ENCODE measurements around the gene KLHL29.

KLHL29 gene

DNA sequence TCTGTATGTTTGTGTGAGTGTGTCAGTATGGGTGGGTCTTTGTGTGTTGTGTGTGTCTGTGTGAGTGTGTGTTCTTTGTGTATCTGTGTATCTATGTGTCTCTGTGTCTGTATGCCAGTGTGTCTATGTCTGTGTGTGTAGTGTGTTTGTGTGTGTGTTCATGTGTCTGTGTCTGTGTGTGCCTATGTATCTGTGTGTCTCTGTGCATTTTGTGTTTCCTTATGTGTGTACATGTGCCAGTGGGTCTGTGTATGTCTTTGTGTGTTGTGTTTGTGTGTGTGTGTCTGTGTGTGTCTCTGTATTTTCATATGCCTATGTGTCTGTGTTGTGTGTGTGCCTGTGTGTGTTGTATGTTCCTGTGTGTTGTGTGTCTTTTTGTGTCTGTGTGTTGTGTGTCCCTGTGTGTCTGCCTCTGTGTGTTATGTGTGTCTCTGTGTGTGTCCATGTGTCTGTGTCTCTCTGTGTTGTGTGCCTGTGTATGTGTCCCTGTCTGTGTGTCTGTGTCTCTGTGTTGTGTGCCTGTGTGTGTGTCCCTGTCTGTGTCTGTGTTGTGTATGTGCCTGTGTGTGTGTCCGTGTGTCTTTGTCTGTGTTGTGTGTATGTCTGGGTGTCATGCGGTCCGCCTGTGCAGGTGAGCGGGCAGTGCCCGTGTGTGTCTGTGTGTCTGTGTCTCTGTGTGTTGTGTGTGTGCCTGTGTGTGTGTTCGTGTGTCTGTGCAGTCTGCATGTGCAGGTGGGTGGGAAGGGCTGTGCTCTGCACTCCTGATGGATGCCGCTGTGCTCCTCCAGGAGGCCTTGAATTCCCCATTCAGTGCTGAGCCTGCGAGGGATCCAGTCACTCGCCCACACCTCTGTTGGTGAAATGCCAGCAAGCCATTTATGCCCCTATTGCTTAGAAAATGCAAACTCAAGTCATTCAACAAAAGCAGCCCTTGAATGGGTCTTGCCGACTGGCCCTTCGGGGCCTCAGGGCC lies 37.4 kb downstream of the KLHL29 start:
- no peak for DNase-seq (ENCODE audit: low read depth)

GRCh38 chr2:23423062-23423872 lies 38.3 kb downstream of the KLHL29 start:
- no peak for DNase-seq (ENCODE audit: low read depth)

DNA sequence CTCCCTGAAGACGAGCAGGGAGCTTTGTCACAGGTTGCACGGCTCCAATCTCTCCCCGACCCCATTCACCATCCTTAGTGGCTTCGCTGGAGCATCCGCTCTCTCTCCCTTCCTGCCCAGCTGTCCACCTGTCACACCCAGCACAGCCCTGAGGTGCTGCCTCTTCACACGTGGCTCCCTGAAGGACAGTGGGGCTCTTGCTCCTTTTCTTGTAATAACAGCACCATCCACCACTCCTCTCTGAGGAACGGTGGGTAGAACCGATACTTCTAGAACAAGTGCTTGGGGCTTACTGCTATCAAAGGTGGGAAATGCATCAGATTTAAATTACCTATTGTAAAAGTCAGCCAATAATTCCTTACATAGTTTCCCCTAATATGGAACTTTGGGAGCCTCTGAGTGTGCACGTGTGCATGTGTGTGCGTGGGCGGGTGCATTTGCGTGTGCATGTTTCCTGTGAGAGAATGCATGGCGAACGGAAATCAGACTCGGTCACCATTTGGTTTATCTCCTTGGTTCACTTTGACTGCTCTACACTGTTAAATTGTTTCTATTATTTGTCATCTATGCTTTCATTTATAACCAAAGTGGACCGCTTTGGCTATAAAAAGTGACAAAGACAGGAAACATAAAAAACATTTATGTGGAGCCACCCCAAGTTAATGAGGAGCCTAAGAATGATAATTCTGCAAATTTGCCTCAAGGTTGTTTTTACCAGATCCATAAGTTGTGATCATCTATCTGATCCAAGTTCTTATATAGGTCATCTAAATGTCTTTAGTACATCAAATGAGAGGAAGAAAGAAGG lies 39.1 kb downstream of the KLHL29 start:
- no peak for DNase-seq (ENCODE audit: low read depth)

DNA sequence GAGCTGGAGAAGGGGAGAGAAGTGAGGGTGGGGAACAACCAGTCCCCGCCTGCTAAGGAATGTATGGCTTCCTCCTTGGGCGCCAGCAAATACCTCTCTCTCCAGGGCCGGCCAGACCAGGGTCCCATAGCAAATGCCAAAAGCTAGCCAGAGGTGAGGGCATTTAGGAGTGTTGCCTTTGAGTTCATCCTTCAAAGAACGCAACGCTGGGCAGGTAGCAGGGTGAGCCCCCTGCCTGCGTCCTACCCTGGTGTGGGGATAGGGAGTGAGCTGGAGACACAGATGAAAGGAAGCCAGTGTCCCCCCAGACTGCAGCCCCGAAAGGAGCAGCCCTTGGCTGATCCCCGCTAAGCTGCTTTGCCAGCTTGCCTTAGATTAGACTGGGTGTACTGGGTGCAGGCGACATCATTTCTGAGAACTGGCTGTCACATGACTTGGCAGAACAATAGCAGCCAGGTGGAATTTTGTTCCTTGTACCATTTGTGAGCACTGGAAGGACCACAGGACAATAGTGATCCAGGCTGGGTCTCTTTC lies 40.4 kb downstream of the KLHL29 start:
- no peak for DNase-seq (ENCODE audit: low read depth)

DNA sequence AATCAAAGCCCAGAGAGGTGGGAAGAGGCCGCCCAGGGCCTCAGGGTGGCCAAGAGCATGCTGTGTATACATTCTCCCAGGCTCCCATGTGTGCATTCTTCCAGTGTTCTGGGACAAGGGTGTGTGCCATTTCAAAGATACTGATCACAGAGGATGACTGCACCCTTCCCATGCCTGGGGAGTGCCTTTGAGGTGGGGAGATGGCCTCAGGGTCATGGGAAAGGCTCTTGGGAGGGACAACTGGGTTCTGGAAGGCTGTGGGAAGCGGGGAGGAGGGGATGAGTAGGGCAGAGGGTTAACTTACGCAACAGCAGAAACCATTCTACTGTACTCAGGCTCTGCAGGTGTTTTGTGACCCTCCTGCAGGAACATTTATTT lies 40.9 kb downstream of the KLHL29 start:
- DNase-seq (ENCODE audit: low read depth): no peak

- DNase-seq (ENCODE audit: low read depth): no peak
Measured at GRCh38 chr2:23426263-23426905, 41.4 kb downstream of the KLHL29 start.

DNA sequence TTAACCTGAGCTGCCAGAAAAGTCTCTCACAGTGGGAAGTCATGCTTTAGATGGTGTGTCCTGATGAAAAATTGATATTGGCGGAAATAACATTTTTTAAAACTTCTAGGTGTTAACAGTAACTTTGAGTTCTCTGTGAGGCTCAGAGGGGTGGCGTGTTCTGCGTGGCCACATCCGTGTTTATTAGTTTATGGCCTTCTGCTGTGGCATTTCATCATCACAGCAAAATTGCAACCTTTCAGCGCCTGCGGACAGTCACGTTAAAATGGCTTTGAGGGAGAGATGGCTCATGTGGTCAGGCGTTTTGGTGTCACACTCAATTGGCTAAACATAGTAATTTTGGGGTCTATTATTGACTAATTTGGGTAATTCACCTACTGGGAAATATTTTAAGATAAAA lies 42.4 kb downstream of the KLHL29 start:
- DNase-seq (ENCODE audit: low read depth): no peak

GRCh38 chr2:23427976-23428375 lies 43.0 kb downstream of the KLHL29 start:
- DNase-seq (ENCODE audit: low read depth): no peak

DNA sequence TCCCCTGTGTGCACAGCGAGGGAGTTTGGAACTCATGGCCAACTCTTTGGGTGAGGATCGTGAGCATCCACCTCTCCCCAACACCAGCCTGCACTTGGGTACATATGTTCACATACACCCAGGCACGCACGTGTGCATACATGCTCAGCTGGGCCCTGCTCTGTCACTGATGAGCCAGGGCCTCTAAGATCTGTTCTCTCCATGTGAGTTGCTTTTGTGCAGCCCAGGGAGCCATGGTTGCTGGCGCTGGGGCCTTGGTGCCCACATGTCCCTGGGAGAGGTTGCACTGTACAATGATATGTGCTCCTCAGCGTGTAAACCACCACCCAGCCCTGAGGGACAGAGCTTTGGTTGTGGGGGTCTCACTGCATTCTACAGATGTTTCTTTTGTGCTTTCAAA lies 44.1 kb downstream of the KLHL29 start:
- no peak for DNase-seq (ENCODE audit: low read depth)

- DNase-seq (ENCODE audit: low read depth): no peak
Measured at GRCh38 chr2:23430263-23430662, 45.3 kb downstream of the KLHL29 start.

DNA sequence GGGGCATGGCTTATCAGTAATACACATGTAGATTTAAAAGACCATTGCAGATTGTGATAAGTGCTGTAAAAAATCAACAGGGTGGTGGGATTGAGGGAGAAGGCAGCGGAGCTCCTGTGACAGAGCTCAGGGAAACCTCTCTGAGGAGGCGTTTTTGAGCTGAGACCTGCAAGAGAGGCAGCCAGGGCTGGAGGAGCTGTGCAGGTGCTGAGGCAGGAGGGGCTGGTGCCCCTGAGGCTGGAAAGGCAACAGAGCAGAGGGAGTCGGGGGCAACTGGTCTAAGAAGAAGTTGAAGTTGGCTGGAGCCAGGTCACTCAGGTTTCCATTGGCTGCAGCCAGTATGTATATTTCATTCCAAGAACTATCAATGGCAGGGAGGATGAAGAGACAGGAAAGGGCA lies 47.6 kb downstream of the KLHL29 start:
- DNase-seq (ENCODE audit: low read depth): no peak

- no peak for DNase-seq (ENCODE audit: low read depth)
Measured at GRCh38 chr2:23433282-23433681, 48.3 kb downstream of the KLHL29 start.

GRCh38 chr2:23434721-23435121 lies 49.7 kb downstream of the KLHL29 start:
- DNase-seq (ENCODE audit: low read depth): no peak

GRCh38 chr2:23435250-23436035 lies 50.5 kb downstream of the KLHL29 start:
- no peak for DNase-seq (ENCODE audit: low read depth)

- DNase-seq (ENCODE audit: low read depth): no peak
Measured at GRCh38 chr2:23436346-23437098, 51.5 kb downstream of the KLHL29 start.

- DNase-seq (ENCODE audit: low read depth): no peak
Measured at GRCh38 chr2:23441414-23441813, 56.4 kb downstream of the KLHL29 start.

DNA sequence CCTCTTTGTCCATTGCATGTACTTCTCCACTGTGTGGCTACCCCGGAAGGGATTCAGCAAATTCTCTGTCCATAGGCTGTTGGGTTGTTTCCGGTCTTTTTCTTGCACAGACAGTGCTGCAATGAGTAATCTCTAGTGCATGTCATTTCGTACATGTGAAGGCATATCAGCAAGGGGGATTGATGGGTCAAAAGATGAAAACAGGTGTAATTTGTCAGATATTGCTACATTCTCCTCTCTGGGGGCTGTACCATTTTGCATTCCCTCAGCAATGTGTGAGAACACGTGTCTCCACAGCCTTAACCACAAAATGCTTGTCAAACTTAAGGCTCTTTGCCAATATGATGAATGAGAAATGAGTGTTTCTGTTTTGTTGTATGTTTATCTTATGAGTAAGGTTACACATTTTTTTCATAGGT lies 60.5 kb downstream of the KLHL29 start:
- no peak for DNase-seq (ENCODE audit: low read depth)

DNA sequence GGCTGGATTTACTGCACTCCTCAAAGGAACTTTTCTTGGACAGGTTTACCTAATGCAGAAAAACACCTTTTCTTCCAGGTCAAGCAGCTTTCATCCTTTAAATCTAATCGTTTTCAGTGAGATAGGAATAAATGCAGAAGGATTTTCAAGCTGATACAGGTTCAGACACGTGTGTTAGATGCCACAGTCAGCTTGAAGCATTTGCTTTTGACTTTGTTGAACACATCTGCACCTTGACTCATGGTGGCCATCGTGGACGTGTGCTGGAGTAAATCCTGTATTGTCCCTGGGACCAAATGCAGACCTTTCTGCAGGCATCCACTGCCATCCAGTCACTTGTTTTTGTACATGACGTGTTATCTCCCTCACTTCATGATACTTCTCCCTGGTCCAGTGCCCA lies 61.9 kb downstream of the KLHL29 start:
- no peak for DNase-seq (ENCODE audit: low read depth)

DNA sequence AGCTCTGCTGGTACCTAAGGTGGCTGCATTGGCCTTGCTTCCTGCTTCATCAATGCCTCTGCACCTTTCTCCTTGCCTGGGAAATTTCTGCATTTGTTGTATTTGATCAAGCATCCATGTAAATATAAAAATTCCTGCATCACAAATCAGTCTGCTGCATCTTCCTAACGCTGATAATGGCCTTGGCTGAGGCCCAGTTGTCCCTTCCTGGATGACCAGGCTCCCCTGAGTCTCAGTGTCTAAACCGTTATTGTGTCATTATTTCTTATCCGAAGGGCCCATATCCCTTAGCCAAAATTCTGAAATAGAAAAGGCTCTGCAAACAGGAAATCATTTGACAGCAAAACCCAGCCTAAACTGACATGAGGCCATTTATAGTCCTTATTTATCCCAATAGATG lies 62.4 kb downstream of the KLHL29 start:
- no peak for DNase-seq (ENCODE audit: low read depth)

DNA sequence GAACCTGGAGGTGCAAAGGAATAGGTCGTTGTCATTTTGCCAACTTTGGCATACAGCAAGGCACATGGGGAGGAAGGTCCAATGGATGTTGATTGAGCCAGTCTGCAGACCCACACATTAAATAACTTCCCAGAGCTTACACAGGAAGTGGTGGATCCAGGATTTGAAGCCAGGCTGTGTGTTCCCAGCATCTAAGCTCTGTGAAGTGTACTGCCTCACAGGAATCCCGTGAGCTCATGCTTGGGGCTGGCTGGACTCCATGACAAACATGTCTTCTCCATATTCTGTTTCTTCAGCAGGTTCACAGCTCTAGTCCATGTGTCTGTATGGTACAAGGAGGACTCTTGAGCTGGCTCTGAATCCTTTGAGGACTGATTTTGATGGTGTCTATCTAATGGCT lies 63.9 kb downstream of the KLHL29 start:
- DNase-seq (ENCODE audit: low read depth): no peak
